GM18508 (cell line): ENCODE results near the gene BTBD18.

Experiments used
- ATAC-seq: cut with Tn5 transposase; IDR thresholded peaks from one replicate; pipeline ENCODE4 v1.9.1; 2021; ENCODE audit warnings: moderate number of reproducible peaks; ENCODE audit not compliant: insufficient read depth, unreplicated experiment

Gene BTBD18, protein sequence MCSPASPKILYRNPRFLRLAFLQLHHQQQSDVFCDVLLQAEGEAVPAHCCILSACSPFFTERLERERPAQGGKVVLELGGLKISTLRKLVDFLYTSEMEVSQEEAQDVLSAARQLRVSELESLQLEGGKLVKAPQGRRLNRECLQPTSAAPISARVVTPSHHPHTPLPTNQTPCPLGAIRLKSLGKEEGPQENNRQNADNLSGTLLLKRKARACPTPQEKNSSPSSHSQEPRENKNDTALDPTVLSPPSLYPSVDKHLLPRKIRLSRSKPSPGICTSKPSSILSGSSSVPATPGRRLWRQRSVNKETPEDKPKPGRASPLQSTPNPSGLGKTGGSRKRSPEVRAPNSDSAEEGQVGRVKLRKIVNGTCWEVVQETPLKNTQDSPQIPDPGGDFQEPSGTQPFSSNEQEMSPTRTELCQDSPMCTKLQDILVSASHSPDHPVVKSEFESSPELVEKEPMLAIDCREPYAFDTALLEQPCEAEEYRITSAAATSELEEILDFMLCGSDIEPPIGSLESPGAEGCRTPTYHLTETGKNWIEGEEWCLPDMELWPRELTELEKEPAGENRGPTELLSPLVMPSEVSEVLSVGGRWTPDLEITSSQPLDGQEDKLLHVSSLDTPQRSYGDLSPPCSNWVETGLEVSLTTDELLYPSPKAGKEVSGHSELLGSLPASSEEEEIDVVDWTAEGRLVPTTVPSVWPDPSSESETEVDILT

DNA sequence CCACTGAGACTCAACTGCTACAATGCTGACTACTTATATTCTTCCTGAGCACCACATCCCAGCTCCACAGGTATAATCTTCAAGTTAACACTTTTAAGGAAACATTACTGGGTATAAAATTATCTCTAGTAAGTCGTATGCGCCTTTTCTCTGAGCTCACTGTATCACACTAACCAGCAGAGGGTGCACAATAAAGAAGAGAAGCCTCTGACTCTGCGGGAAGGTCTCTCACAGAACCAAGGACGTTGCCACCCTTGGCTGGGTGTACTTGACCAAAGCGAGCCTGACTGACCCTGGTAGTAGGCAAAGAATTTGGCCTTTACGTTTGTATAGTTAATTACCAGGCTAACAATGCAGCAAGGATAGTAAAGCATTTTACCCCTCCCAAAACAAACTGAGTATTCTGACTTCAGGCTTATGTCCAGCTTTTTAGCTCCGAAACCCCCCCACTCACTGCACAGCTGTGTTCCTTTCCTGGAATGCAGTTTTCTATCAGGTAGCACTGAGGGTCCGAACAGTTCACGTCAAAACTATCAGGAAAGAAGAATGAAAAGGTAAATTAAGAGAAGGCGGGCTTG, at the start of gene BTBD18:
Gene BTBD18, minus strand, starts transcription at position 144 of the 578 bp plus-strand sequence. CDS start 631 bp downstream, outside the sequence.
- no peak for ATAC-seq

- no peak for ATAC-seq
These were observed 49.5 kb upstream of the BTBD18 start for GRCh38 chr11:57801183-57801485.

DNA sequence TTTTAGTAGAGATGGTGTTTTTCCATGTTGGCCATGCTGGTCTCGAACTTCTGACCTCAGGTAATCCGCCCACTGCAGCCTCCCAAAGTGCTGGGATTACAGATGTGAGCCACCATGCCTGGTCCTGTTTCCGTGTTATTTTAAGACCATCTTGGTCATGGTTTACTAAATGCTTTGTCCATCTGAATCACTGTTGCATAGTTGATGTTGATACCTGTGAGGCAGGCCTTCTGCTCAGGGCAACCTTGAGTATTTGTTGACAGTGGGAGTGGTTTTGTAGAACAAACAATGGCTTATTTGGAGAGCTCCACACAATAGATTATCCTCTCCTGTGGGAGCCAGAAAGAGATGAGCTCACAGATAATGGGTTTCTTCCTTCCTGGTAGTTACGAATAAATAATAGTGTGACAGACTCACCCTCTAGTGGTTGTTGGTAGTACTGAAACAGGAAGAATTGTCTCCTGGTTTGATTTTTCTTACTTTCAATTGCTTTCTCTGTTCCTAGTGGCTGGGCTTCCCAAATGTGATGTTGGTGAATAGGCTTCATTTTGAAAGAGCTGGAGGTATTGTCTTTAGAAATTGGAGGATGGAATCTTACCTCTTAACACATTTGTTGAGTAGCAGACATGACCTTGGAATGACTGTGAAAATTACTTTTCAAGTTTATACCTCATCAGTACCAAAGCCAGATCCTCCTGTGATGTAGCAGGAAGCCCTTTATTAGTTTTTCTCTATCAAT, 49.0 kb upstream of the BTBD18 start:
- ATAC-seq = peak; percentile 76

- no peak for ATAC-seq
These were observed 47.4 kb upstream of the BTBD18 start for GRCh38 chr11:57798905-57799559.

DNA sequence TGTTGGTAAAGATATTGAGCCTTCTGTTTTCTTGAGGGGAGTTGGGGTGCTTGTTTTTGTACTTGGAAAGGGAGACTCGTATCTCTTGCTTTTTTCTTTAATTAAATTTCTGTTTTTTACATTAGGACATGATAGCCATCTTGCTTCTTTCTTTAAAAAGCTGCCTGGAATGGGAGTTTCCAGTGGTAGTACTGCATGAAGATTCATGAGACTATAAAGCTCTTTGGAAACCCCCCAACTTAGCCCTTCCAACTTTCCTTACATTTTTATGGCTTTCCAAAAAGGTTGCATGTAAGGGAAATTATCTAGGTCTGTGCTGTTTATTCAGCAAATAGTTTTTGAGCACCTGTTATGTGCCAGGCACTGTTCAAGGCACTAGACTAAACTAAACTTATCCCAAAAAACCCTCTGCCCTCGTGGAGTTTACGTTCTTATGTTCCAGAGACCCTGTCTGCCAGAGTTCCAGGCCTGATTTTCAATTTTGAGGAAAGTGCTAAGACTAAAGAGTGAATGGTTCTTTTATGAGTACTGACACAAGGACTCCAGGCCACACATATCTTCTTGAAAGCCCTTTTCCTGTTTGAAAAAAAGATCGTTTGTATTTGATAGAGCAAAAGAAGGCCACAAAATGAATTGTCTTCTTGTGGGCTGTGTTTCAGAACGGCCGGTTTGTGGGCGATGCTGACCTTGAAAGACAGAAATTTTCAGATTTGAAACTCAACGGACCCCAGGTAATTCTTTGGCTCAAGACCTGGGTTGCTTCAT, 41.9 kb upstream of the BTBD18 start:
- ATAC-seq = no peak

DNA sequence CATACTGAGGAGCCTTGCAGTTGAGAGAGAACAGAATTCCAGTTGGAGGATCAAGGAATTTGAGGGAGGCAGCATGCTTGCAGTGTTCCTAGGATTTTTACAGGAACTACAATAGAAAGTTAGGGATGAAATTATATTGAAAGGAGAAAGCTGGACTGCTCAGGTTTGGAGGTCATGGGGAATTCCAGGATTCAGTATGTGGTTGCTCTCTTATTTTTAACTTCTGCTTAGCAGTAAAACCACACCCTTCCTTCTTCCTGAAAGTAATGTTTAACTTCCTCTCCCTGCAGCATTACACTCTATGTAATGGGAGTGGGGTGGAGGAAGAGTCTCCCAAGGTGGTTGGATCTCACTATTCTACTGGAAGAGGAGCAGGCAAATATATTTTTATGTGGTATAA, 41.3 kb upstream of the BTBD18 start:
- ATAC-seq = no peak

DNA sequence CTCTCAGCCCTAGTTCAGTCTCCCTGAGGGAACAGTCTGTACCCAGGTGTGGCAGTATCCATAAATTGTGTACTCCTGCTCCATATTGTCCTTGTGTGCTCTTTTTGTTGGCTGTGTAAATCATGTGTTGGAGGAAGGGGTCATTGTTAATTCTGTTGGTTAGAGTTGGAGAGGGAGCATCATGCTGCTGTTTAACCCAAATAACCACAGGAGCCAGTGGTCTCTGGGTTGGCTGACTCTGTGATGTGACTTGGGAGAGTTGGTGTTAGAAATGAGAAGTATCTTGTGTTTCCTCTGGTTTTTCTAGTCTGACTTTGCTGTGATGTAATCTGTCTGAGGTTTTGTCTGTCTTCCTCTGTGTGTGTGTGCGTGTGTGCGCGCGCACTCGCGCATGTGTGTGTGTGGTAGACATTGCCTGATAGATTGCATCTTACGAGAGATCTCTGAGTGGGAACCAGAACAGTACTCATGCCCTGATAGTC, 40.5 kb upstream of the BTBD18 start:
- peak; percentile 87 for ATAC-seq

GRCh38 chr11:57791321-57792059, 39.9 kb upstream of the BTBD18 start:
- ATAC-seq = no peak

- no peak for ATAC-seq
These were observed 37.1 kb upstream of the BTBD18 start for GRCh38 chr11:57788703-57789088.

- no peak for ATAC-seq
These were observed 36.5 kb upstream of the BTBD18 start for GRCh38 chr11:57787920-57788702.

DNA sequence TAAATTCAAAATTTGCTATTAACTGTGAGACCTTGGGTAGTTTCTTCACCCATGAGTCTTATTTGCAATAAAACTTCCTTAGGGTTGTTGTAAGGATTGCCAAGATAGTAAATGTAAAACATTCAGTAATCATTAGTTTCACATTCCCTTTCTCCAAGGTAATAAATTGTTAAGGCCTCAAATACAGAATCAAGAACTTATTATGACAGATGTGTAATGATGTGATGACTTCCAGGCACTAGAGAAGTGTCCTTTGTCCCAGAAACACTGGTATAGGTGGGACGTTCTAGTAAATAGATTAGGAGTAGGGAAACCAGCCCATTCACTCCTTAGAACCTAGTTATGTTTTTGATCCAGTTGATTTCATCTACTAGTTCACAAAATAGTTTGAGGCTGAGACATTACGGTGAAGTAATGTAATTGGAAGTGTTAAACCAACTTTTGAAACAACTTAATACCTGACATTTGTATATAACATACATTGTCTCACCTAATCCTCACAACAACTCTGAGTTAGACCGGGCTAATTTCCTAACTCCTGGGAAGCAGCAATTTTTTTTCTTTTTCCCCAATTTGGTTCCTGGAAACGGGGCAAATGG, 35.5 kb upstream of the BTBD18 start:
- ATAC-seq = no peak

DNA sequence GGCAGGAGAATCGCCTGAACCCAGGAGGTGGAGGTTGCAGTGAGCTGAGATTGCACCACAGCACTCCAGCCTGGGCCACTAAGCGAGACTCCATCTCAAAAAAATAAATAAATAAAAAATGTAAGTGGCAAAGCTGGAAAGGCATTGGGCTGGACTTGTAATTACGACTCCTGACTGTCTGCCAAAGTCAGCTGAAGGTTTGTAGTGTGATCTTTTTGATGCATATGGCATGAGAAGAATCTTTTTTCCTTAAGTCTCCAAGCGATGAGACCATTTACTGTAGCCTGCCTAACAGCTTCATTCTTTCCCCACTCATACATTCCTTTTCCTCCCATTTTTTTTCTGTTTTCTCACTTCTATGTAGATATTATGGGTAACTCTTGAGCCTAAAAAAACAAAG, 34.8 kb upstream of the BTBD18 start:
- no peak for ATAC-seq

GRCh38 chr11:57785072-57785471, 33.5 kb upstream of the BTBD18 start:
- ATAC-seq = no peak

DNA sequence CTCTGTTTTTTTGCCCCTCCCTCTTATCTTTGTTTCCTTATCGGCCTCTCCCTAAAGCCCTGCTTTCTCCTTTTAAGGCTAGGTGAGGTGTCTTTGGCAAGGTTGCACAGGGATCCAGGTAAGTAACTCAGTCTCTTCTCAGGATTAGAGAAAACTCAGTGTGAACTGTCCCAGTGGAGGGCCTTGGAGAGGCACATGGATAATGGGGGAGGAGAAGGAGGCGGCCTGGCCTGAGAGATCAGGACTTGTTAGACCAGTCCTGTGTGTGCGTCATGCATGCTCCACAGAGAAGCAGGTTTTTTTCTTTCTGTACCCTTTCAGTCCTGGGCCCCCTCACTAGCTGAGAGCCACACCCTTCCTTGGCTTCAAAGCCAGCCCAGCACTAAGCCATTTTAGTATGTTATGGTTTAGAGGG, 29.9 kb upstream of the BTBD18 start:
- ATAC-seq = no peak

- ATAC-seq = no peak
These were observed 27.7 kb upstream of the BTBD18 start for GRCh38 chr11:57779276-57779675.

- no peak for ATAC-seq
These were observed 26.9 kb upstream of the BTBD18 start for GRCh38 chr11:57778318-57779037.

DNA sequence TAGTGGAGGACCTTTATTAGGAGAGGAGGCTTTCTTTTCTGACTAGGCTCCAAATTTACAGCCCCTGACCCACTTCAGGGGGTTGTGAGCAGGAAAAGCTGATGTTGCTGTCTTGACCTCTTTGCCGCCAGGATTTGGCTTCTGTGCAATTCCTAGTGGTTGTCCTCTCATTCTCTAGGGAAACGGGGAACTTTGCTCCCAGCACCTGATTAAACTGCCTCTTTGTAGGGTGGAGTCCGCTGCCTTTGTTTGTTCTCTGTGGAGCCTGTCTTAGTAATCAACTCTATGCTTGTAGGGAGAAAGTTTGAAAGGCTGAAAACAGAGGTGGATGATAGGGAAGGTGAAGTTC, 26.3 kb upstream of the BTBD18 start:
- no peak for ATAC-seq
